HEK293T (cell line): Measurements from ENCODE around the gene NT5C1B.

Experiments
- CTCF ChIA-PET: fragments of 350-600 bp; formaldehyde crosslinking; extraction: SDS; loops from one replicate; lab custom pipeline; 2021; ENCODE audit warnings: antibody characterized with exemption, inconsistent platforms; lab: Yijun Ruan, JAX
- POLR2A ChIA-PET: fragments of 350-600 bp; formaldehyde crosslinking; extraction: SDS; loops from one replicate; lab custom pipeline; 2020; ENCODE audit warnings: antibody characterized with exemption, inconsistent platforms; lab: Yijun Ruan, JAX
- DNase-seq: peaks from one replicate; pipeline ENCODE4 v3.0.0; 2012; ENCODE audit warnings: mixed read lengths; ENCODE audit errors: extremely low spot score
- ARNT ChIP-seq: fragments of 450-650 bp; IDR thresholded peaks from 2 replicates; pipeline ENCODE4 v1.6.1; 2017; ENCODE audit warnings: mild to moderate bottlenecking
- BHLHE40 ChIP-seq: fragments of 450-650 bp; IDR thresholded peaks from 2 replicates; pipeline ENCODE4 v1.6.1; 2016; ENCODE audit warnings: mild to moderate bottlenecking, moderate library complexity, borderline replicate concordance
- CTBP1 ChIP-seq: fragments of 450-650 bp; IDR thresholded peaks from 2 replicates; pipeline ENCODE4 v1.6.1; 2016; ENCODE audit warnings: borderline replicate concordance
- ELF4 ChIP-seq: fragments of 450-650 bp; IDR thresholded peaks from 2 replicates; pipeline ENCODE4 v1.6.1; 2017; ENCODE audit warnings: antibody characterized with exemption
- FOXA1 ChIP-seq: fragments of 450-650 bp; IDR thresholded peaks from 2 replicates; pipeline ENCODE4 v1.6.1; 2016; ENCODE audit warnings: mild to moderate bottlenecking
- FOXK2 ChIP-seq: fragments of 450-650 bp; IDR thresholded peaks from 2 replicates; pipeline ENCODE4 v1.6.1; 2016; ENCODE audit warnings: mild to moderate bottlenecking
- FOXM1 ChIP-seq: fragments of 450-650 bp; IDR thresholded peaks from 2 replicates; pipeline ENCODE4 v1.6.1; 2017; ENCODE audit warnings: mild to moderate bottlenecking, borderline replicate concordance
- HDGF ChIP-seq: fragments of 450-650 bp; IDR thresholded peaks from 2 replicates; pipeline ENCODE4 v1.6.1; 2017; ENCODE audit warnings: antibody characterized with exemption, borderline replicate concordance
- L3MBTL2 ChIP-seq: fragments of 450-650 bp; conservative IDR thresholded peaks from 2 replicates; pipeline ENCODE4 v1.6.1; 2016; ENCODE audit warnings: mild to moderate bottlenecking
- LEF1 ChIP-seq: fragments of 450-650 bp; IDR thresholded peaks from 2 replicates; pipeline ENCODE4 v1.6.1; 2017; ENCODE audit warnings: mild to moderate bottlenecking, borderline replicate concordance
- NFRKB ChIP-seq: fragments of 450-650 bp; IDR thresholded peaks from 2 replicates; pipeline ENCODE4 v1.6.1; 2016; ENCODE audit warnings: mild to moderate bottlenecking, moderate library complexity
- PKNOX1 ChIP-seq: fragments of 450-650 bp; IDR thresholded peaks from 2 replicates; pipeline ENCODE4 v1.6.1; 2016
- SP1 ChIP-seq: fragments of 450-650 bp; IDR thresholded peaks from 2 replicates; pipeline ENCODE4 v1.6.1; 2017
- SUZ12 ChIP-seq: fragments of 450-650 bp; IDR thresholded peaks from 2 replicates; pipeline ENCODE4 v1.6.1; 2016; ENCODE audit warnings: mild to moderate bottlenecking
- TARDBP ChIP-seq: fragments of 450-650 bp; IDR thresholded peaks from 2 replicates; pipeline ENCODE4 v1.6.1; 2016
- ZNF384 ChIP-seq: fragments of 450-650 bp; IDR thresholded peaks from 2 replicates; pipeline ENCODE4 v1.6.1; 2016

NT5C1B gene

GRCh38 chr2:18605115-18605514, 15.7 kb upstream of the NT5C1B start:
- ChIA-PET POLR2A (interaction anchor here (0.6 kb wide), 1 partner anchor 155 kb away, joined by 3 read pairs; no protein-coding TSS in a partner anchor), CTCF (no interaction called here)
- TF ChIP-seq ZNF384 = no peak
- no peak for TF ChIP-seq SUZ12
- no peak for TF ChIP-seq SP1
- TF ChIP-seq LEF1 = no peak
- no peak for TF ChIP-seq PKNOX1
- no peak for TF ChIP-seq CTBP1
- no peak for TF ChIP-seq NFRKB
- TF ChIP-seq FOXK2 = no peak
- TF ChIP-seq HDGF = no peak
- no peak for TF ChIP-seq ELF4
- TF ChIP-seq FOXM1 = no peak
- no peak for TF ChIP-seq ARNT
- TF ChIP-seq BHLHE40 = no peak
- TF ChIP-seq L3MBTL2 = no peak
- TF ChIP-seq TARDBP = no peak
- no peak for TF ChIP-seq FOXA1
- DNase-seq = no peak

- no peak for DNase-seq
- CTCF ChIA-PET = no interaction called here
- POLR2A ChIA-PET = interaction anchor here (0.6 kb wide), 1 partner anchor 154 kb away, joined by 3 read pairs; no protein-coding TSS in a partner anchor
Observed at GRCh38 chr2:18604531-18604885, 15.1 kb upstream of the NT5C1B start.

GRCh38 chr2:18603854-18604530, 14.6 kb upstream of the NT5C1B start:
- TF ChIP-seq HDGF (no peak), SP1 (no peak), CTBP1 (no peak), PKNOX1 (no peak), NFRKB (no peak), FOXA1 (no peak), ZNF384 (no peak), FOXM1 (no peak), SUZ12 (no peak), ELF4 (no peak), TARDBP (no peak), L3MBTL2 (no peak), ARNT (no peak), LEF1 (no peak), BHLHE40 (no peak), FOXK2 (no peak)
- DNase-seq = no peak
- ChIA-PET POLR2A (no interaction called here), CTCF (no interaction called here)

More at GRCh38 chr2:18604531-18604885, 15.1 kb upstream of the NT5C1B start:
- TF ChIP-seq TARDBP (no peak), NFRKB (no peak), SP1 (no peak), SUZ12 (no peak), FOXK2 (no peak), PKNOX1 (no peak), ARNT (no peak), CTBP1 (no peak), BHLHE40 (no peak), ZNF384 (no peak), L3MBTL2 (no peak), FOXA1 (no peak)

DNA sequence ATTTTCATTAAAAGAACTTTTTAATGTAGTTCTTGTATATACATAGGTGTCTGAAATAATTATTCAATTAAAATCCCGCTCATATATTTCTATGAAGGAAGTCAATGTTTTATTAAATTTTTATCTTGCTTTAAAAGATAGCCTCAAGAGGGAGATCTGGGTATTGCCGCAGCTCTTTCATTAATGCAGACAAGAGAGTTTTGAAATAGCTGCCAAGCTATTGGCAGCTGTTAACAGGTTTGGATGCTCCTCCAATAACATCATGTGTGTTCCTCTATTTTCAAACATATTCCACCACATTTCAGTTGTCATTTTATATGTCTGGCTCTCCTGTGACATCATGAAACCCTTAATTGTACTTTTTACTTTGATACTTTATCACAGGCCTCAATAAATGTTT, 12.9 kb upstream of the NT5C1B start:
- ChIA-PET CTCF (no interaction called here), POLR2A (no interaction called here)
- DNase-seq = no peak
- TF ChIP-seq BHLHE40 (no peak), SUZ12 (no peak), L3MBTL2 (no peak), NFRKB (no peak), LEF1 (no peak), FOXK2 (no peak), FOXM1 (no peak), ZNF384 (no peak), FOXA1 (no peak), CTBP1 (no peak), HDGF (no peak), SP1 (no peak), PKNOX1 (no peak), TARDBP (no peak), ELF4 (no peak), ARNT (no peak)

DNA sequence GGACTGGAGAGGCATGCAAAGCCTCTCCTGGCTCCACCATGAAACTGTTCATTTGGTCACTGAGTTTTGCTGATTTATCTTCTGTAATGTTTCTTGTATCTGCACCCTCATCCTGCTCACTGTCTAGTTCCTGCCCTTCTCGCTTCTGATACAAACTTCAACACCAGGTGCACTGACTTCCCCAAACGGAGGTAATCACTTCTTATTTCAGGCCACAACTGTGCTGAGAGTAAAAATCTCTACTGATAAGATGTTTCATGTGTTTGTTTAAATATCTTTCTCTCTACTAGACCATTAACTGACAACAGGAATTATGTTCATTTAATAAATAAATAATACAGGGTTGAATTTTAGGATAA, 10.9 kb upstream of the NT5C1B start:
- POLR2A ChIA-PET = no interaction called here
- CTCF ChIA-PET = no interaction called here
- no peak for DNase-seq
- TF ChIP-seq CTBP1 = no peak
